NT2/D1 (cell line): ENCODE measurements around the gene PPP3R1.

Experiments
- YY1 ChIP-seq: IDR thresholded peaks from 2 replicates; pipeline ENCODE4 v1.6.1; 2011; ENCODE audit not compliant: insufficient read length, insufficient read depth
- ZNF274 ChIP-seq: IDR thresholded peaks from 2 replicates; pipeline ENCODE4 v1.6.1; 2011; ENCODE audit warnings: mild to moderate bottlenecking, low read depth, low read length

DNA sequence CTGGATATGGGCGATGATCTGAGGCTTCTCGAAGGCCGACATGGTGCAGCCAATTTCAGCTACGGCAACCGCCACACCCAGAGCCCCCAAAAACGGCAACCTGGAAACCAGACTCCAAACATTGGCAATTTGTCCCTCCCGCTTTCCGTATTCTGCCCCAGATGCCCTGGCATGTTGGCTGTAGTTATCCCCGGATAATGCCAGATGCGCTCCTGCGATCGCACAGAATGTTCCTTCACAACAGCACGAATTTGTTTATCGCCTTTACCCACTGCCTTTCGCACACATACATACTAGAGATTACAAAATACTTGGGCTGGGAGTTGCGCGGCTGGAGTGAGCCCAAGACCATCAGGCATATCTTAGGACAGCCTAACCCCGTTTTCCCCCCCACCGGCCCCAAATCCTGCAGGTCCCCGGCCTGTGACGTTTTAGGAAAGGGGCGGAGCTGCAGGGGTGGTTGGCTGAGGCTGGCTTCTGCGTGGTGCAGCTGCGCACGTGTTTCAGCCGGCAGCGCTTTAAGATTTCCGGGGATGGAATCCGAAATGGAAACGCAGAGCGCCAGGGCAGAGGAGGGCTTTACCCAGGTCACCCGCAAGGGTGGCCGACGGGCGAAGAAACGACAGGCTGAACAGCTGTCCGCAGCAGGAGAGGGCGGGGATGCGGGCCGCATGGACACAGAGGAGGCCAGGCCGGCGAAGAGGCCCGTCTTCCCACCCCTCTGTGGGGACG, 94.8 kb downstream of the PPP3R1 start, which contains the start of gene PNO1:
- TF ChIP-seq ZNF274 (no peak), YY1 (no peak)
